Endothelial cell of umbilical vein (primary cell): ENCODE measurements around the gene CHRNA10. TPM values are rescaled to one million over a fixed set of nuclear protein-coding genes. Genes with fewer than 3 reads are reported as not detected.

Source experiments
- BruUV-seq: library from RNA; stranded (reverse); fragments of 400-500 nt; replicated peaks from 2 replicates; lab custom pipeline; 2021; lab: Mats Ljungman, UMichigan
- CTCF ChIA-PET: fragments of 300-600, 350-600 bp; sonication (Branson Sonifier 250); formaldehyde crosslinking; loops from one replicate; lab custom pipeline; 2021; ENCODE audit warnings: antibody characterized with exemption, inconsistent platforms; lab: Charles Lee
- POLR2A ChIA-PET: fragments of 300-600, 350-600 bp; sonication (Branson Sonifier 250); formaldehyde crosslinking; loops from one replicate; lab custom pipeline; 2021; ENCODE audit warnings: antibody characterized with exemption, inconsistent platforms; lab: Charles Lee
- DNase-seq: peaks from one replicate; pipeline ENCODE4 v3.0.0-alpha.2; 2011; ENCODE audit warnings: low read depth, low spot score
- FAIRE-seq: peaks from 2 replicates; lab custom pipeline; 2011; peaks lifted over from hg19 to GRCh38; lab: Jason Lieb, UNC
- H2AFZ ChIP-seq: 2 replicates; pipeline ENCODE4 v1.6.0; 2012; ENCODE audit warnings: low read depth, low read length, control low read depth, inconsistent platforms
- H3K27ac ChIP-seq: 2 replicates; pipeline ENCODE4 v1.5.1; 2011; ENCODE audit warnings: low read depth, mild to moderate bottlenecking, control low read depth, low read length, moderate library complexity; ENCODE audit not compliant: insufficient read depth
- H3K27me3 ChIP-seq, 2 experiments: 2 replicates each; pipeline versions ENCODE4 v1.6.0 to v1.6.1; 2011; ENCODE audit warnings: low read length in 2 of 2, mixed read lengths in 1 of 2; ENCODE audit not compliant: control insufficient read depth in 2 of 2, insufficient read depth in 2 of 2
- H3K36me3 ChIP-seq, 2 experiments: 2 replicates in 1 of 2; 3 replicates in 1 of 2; pipeline ENCODE4 v1.5.1; 2011; ENCODE audit warnings: low read length in 2 of 2, mild to moderate bottlenecking in 1 of 2, moderate library complexity in 1 of 2; ENCODE audit not compliant: control insufficient read depth in 2 of 2, insufficient read depth in 2 of 2; ENCODE audit errors: extremely low read depth in 1 of 2
- H3K4me1 ChIP-seq: 3 replicates; pipeline ENCODE4 v1.5.1; 2011; ENCODE audit warnings: mild to moderate bottlenecking, low read length; ENCODE audit not compliant: control insufficient read depth, insufficient read depth; ENCODE audit errors: extremely low read depth
- H3K4me2 ChIP-seq: 2 replicates; pipeline ENCODE4 v1.6.1; 2011; ENCODE audit warnings: low read length, control low read depth, mixed read lengths; ENCODE audit not compliant: insufficient read depth
- H3K4me3 ChIP-seq, 3 experiments: fragments of 200-600 bp in 1 of 3; sonication (generic), shearing (Covaris generic) in 1 of 3; replicated peaks in 1 of 3; 2 replicates each; pipeline ENCODE4 v1.5.1; 2011 to 2016; ENCODE audit warnings: control low read depth in 3 of 3, low read length in 3 of 3, mild to moderate bottlenecking in 2 of 3, inconsistent platforms in 1 of 3, low read depth in 1 of 3, moderate library complexity in 1 of 3; ENCODE audit not compliant: insufficient read depth in 1 of 3
- H3K79me2 ChIP-seq: 2 replicates; pipeline ENCODE4 v1.6.0; 2012; ENCODE audit warnings: low read length, inconsistent platforms; ENCODE audit not compliant: control insufficient read depth, insufficient read depth
- H3K9ac ChIP-seq: replicated peaks from 2 replicates; pipeline ENCODE3; 2011; ENCODE audit warnings: low read length, control low read depth; ENCODE audit not compliant: insufficient read depth; ENCODE audit errors: extremely low read depth
- H3K9me1 ChIP-seq: replicated peaks from 3 replicates; pipeline ENCODE4 v1.6.0; 2011; ENCODE audit warnings: mild to moderate bottlenecking, low read length; ENCODE audit not compliant: control insufficient read depth, insufficient read depth; ENCODE audit errors: extremely low read depth
- H3K9me3 ChIP-seq: replicated peaks from 2 replicates; pipeline ENCODE4 v1.5.1; 2012; ENCODE audit warnings: low read length, inconsistent platforms; ENCODE audit not compliant: control insufficient read depth, insufficient read depth
- H4K20me1 ChIP-seq: replicated peaks from 2 replicates; pipeline ENCODE3; 2011; ENCODE audit warnings: mild to moderate bottlenecking, low read length; ENCODE audit not compliant: control insufficient read depth, insufficient read depth; ENCODE audit errors: extremely low read depth
- CTCF ChIP-seq, 2 donors: IDR thresholded peaks; 1 replicate in 1 of 2; 2 replicates in 1 of 2; pipeline ENCODE4 v1.5.1; 2011; ENCODE audit warnings: low read length in 2 of 2, mild to moderate bottlenecking in 2 of 2, moderate library complexity in 2 of 2, control low read depth in 1 of 2, inconsistent platforms in 1 of 2, low read depth in 1 of 2; ENCODE audit not compliant: insufficient read depth in 1 of 2; ENCODE audit errors: extremely low read depth in 1 of 2
- EZH2 ChIP-seq: IDR thresholded peaks from 2 replicates; pipeline ENCODE4 v1.6.1; 2012; ENCODE audit warnings: borderline replicate concordance, low read depth, mild to moderate bottlenecking, moderate library complexity, low read length, inconsistent platforms; ENCODE audit not compliant: severe bottlenecking
- FOS ChIP-seq: IDR thresholded peaks from 2 replicates; pipeline ENCODE4 v1.6.1; 2011; ENCODE audit warnings: mild to moderate bottlenecking, low read length, moderate library complexity, borderline replicate concordance; ENCODE audit not compliant: insufficient read depth
- GATA2 ChIP-seq: IDR thresholded peaks from 2 replicates; pipeline ENCODE4 v1.7.0; 2011; ENCODE audit warnings: low read depth, mild to moderate bottlenecking, moderate library complexity, mixed read lengths, low read length; ENCODE audit not compliant: insufficient read length, insufficient read depth
- JUN ChIP-seq: IDR thresholded peaks from 2 replicates; pipeline ENCODE4 v1.6.1; 2011; ENCODE audit warnings: borderline replicate concordance, low read depth; ENCODE audit not compliant: insufficient read length, insufficient read depth
- MAX ChIP-seq: IDR thresholded peaks from 2 replicates; pipeline ENCODE4 v1.6.1; 2011; ENCODE audit not compliant: insufficient read depth, insufficient read length
- MYC ChIP-seq: IDR thresholded peaks from one replicate; pipeline ENCODE4 v1.6.1; 2011; ENCODE audit warnings: mild to moderate bottlenecking, low read depth, low read length
- POLR2A ChIP-seq: IDR thresholded peaks from 2 replicates; pipeline ENCODE4 v1.6.1; 2012; ENCODE audit warnings: low read depth, mild to moderate bottlenecking, control low read depth, low read length
- POLR2AphosphoS5 ChIP-seq: IDR thresholded peaks from 2 replicates; pipeline ENCODE4 v1.6.1; 2012; ENCODE audit warnings: low read depth, mild to moderate bottlenecking, control low read depth, low read length, moderate library complexity; ENCODE audit not compliant: insufficient read depth
- dilution Hi-C: fragments of 300-500 bp; cut with MboI; formaldehyde crosslinking; loops from one replicate; pipeline ENCODE4 v1.15.0; 2019; ENCODE audit warnings: low sequenced_read_pairs; ENCODE audit not compliant: extremely low pct_ligation_motif_present
- intact Hi-C: fragments of 100-400 bp; cut with micrococcal nuclease; formaldehyde crosslinking; loops from one replicate; pipeline ENCODE4 v1.10.0; 2022
- polyA plus RNA-seq, 4 experiments: library from polyadenylated mRNA; depleted of rRNA in 3 of 4; stranded (reverse) in 3 of 4; unstranded in 1 of 4; fragments of >200 nt; gene quantifications; 2 replicates each; pipeline versions ENCODE4 v1.2.1 to v1.2.3, GENCODE V29; 2011 to 2012; ENCODE audit warnings: missing spikeins in 1 of 4
- total RNA-seq: library from RNA; stranded (reverse); gene quantifications from 2 replicates; pipeline ENCODE4 v1.2.3, GENCODE V29; 2021

The CHRNA10 gene
- total and polyA plus RNA-seq, 2 donors (not counting 3 experiments of a cell fraction or from before 2014, with no cell fraction given), result 1.1 to 1.8 TPM

- POLR2A ChIA-PET, result no interaction called here
- no peak for DNase-seq
- FAIRE-seq, result no peak
- intact Hi-C loops (no loop called here), dilution Hi-C loops (no loop called here)
- H4K20me1 ChIP-seq, result no peaks in the 10 kb centered on the region
- H3K27ac ChIP-seq, result no peak overlapping the region
- no peak for TF ChIP-seq CTCF (IDR thresholded peaks at IDR 0.05; ENCODE audit: extremely low read depth in 1 of 2, insufficient read depth in 1 of 2, low read depth in 1 of 2, low read length in 2 of 2)
- no peak for TF ChIP-seq POLR2AphosphoS5
- TF ChIP-seq MAX, result no peak
- TF ChIP-seq MYC, result no peak
- no peak for TF ChIP-seq EZH2
- TF ChIP-seq POLR2A, result no peak
- no peak for TF ChIP-seq JUN
- TF ChIP-seq FOS, result no peak
- TF ChIP-seq GATA2, result no peak
- no peak overlapping the region for H3K9ac ChIP-seq
- no peaks in the 10 kb centered on the region for H3K27me3 ChIP-seq
- H3K4me2 ChIP-seq, result no peak overlapping the region
- no peaks in the 10 kb centered on the region for H3K9me3 ChIP-seq
- H3K4me1 ChIP-seq, result no peaks in the 10 kb centered on the region
- H3K9me1 ChIP-seq, result no peaks in the 10 kb centered on the region
- BruUV-seq, result no TSS peak
- H2AFZ ChIP-seq, result no peak overlapping the region
- no peaks in the 10 kb centered on the region for H3K79me2 ChIP-seq
- peaks cover 32 to 45% of the 10 kb centered on the region in 2 experiments for H3K36me3 ChIP-seq
- no peak overlapping the region for H3K4me3 ChIP-seq
- CTCF ChIA-PET, result no interaction called here
Observed at GRCh38 chr11:3679077-3679476, 7.9 kb upstream of the CHRNA10 start.
